B cell (primary cell): ENCODE results near the gene ELK1. TPM values are rescaled to one million over a fixed set of nuclear protein-coding genes. Genes with fewer than 3 reads are reported as not detected.
A peak's percentile ranks its signal among the peaks of the same experiment; 100 is the strongest.

Experiments
- ATAC-seq: fragments of 200-7000 bp; cut with Tn5 transposase; one replicate; pipeline ENCODE4 v1.10.0; 2021; ENCODE audit warnings: low read depth, mild to moderate bottlenecking, moderate number of reproducible peaks, moderate library complexity
- CTCF ChIA-PET: fragments of 350-600 bp; sonication (Branson Sonifier 250); formaldehyde crosslinking; loops from one replicate; lab custom pipeline; 2021; ENCODE audit warnings: antibody characterized with exemption, inconsistent platforms; lab: Charles Lee
- POLR2A ChIA-PET: fragments of 350-600 bp; sonication (Branson Sonifier 250); formaldehyde crosslinking; loops from one replicate; lab custom pipeline; 2021; ENCODE audit warnings: antibody characterized with exemption; lab: Charles Lee
- DNase-seq: peaks from one replicate; pipeline ENCODE4 v3.0.0; 2013
- H2AFZ ChIP-seq: 2 replicates; pipeline ENCODE4 v1.6.1; 2012; ENCODE audit warnings: mild to moderate bottlenecking, low read depth, low read length; ENCODE audit not compliant: insufficient read depth, poor library complexity, severe bottlenecking
- H3K27ac ChIP-seq, 2 donors: 1 replicate in 1 of 2; 2 replicates in 1 of 2; pipeline ENCODE4 v1.5.1; 2012 to 2013; ENCODE audit warnings: low read length in 2 of 2, mild to moderate bottlenecking in 2 of 2, moderate library complexity in 1 of 2
- H3K27me3 ChIP-seq, 4 experiments: fragments of 200-600 bp in 1 of 4; sonication (generic) in 1 of 4; replicated peaks in 1 of 4; 1 replicate in 2 of 4; 2 replicates in 2 of 4; pipeline versions ENCODE4 v1.6.1 to v1.7.0; 2013 to 2016; ENCODE audit warnings: low read length in 3 of 4, mild to moderate bottlenecking in 2 of 4, mixed read lengths in 1 of 4, moderate library complexity in 1 of 4; ENCODE audit not compliant: insufficient read depth in 4 of 4, control insufficient read depth in 3 of 4; ENCODE audit errors: control extremely low read depth in 1 of 4
- H3K36me3 ChIP-seq, 2 experiments: replicated peaks in 1 of 2; 1 replicate in 1 of 2; 2 replicates in 1 of 2; pipeline versions ENCODE4 v1.6.1 to v1.7.1; 2013; ENCODE audit warnings: low read length in 1 of 2; ENCODE audit not compliant: insufficient read depth in 2 of 2, control insufficient read depth in 1 of 2; ENCODE audit errors: control extremely low read depth in 1 of 2, extremely low read depth in 1 of 2
- H3K4me1 ChIP-seq, 2 donors: fragments of 200-600 bp in 1 of 2; sonication (generic) in 1 of 2; 1 replicate in 1 of 2; 2 replicates in 1 of 2; pipeline versions ENCODE4 v1.5.1 to v1.6.1; 2013 to 2017; ENCODE audit warnings: low read length in 2 of 2; ENCODE audit not compliant: control insufficient read depth in 2 of 2, insufficient read depth in 2 of 2
- H3K4me2 ChIP-seq: replicated peaks from 2 replicates; pipeline ENCODE3; 2012; ENCODE audit warnings: mild to moderate bottlenecking, low read depth, low read length; ENCODE audit not compliant: poor library complexity, severe bottlenecking
- H3K4me3 ChIP-seq, 5 experiments: fragments of 200-600 bp in 1 of 5; sonication (generic) in 1 of 5; 1 replicate in 3 of 5; 2 replicates in 2 of 5; pipeline versions ENCODE4 v1.5.1 to v1.7.0; 2011 to 2016; ENCODE audit warnings: low read length in 4 of 5, mild to moderate bottlenecking in 4 of 5, low read depth in 2 of 5, control low read depth in 1 of 5, moderate library complexity in 1 of 5; ENCODE audit not compliant: insufficient read depth in 1 of 5; ENCODE audit errors: control extremely low read depth in 1 of 5, extremely low read depth in 1 of 5
- H3K79me2 ChIP-seq: fragments of 200-600 bp; sonication (generic); one replicate; pipeline ENCODE4 v1.6.0; 2016; ENCODE audit warnings: low read length; ENCODE audit not compliant: control insufficient read depth, insufficient read depth
- H3K9ac ChIP-seq: fragments of 200-600 bp; sonication (generic); 2 replicates; pipeline ENCODE4 v1.6.1; 2017; ENCODE audit warnings: mild to moderate bottlenecking, low read length, moderate library complexity
- H3K9me3 ChIP-seq, 3 donors: one replicate each; pipeline versions ENCODE4 v1.6.1 to v1.7.1; 2013; ENCODE audit warnings: low read length in 2 of 3; ENCODE audit not compliant: control insufficient read depth in 2 of 3, insufficient read depth in 1 of 3; ENCODE audit errors: control extremely low read depth in 1 of 3
- H4K20me1 ChIP-seq: 2 replicates; pipeline ENCODE4 v1.6.0; 2012; ENCODE audit warnings: mild to moderate bottlenecking, low read length; ENCODE audit not compliant: insufficient read depth, control insufficient read depth, poor library complexity, severe bottlenecking
- H3K27ac Mint-ChIP-seq: one replicate; pipeline ENCODE4 v1.8.0; 2021; ENCODE audit warnings: mixed read lengths
- H3K27me3 Mint-ChIP-seq: one replicate; pipeline ENCODE4 v1.8.0; 2021; ENCODE audit warnings: mixed read lengths
- H3K4me1 Mint-ChIP-seq: one replicate; pipeline ENCODE4 v1.8.0; 2021; ENCODE audit warnings: mixed read lengths
- H3K4me3 Mint-ChIP-seq: one replicate; pipeline ENCODE4 v1.8.0; 2021; ENCODE audit warnings: mixed read lengths
- H3K9me3 Mint-ChIP-seq: one replicate; pipeline ENCODE4 v1.8.0; 2022; ENCODE audit warnings: mixed read lengths; ENCODE audit not compliant: insufficient read depth
- CTCF ChIP-seq: fragments of 200-600 bp; IDR thresholded peaks from one replicate; pipeline ENCODE4 v1.8.0; 2022; ENCODE audit warnings: antibody characterized with exemption, mild to moderate bottlenecking
- EZH2 ChIP-seq: IDR thresholded peaks from 2 replicates; pipeline ENCODE4 v1.6.1; 2012; ENCODE audit warnings: borderline replicate concordance, low read depth, mild to moderate bottlenecking, moderate library complexity, low read length; ENCODE audit not compliant: insufficient read depth, poor library complexity, severe bottlenecking
- WGBS: methylation state at CpG from one replicate; pipeline ENCODE4 v1.1.5; 2013; ENCODE audit warnings: missing lambda C conversion rate; ENCODE audit not compliant: insufficient coverage; 5-methylcytosine and 5-hydroxymethylcytosine counted together
- intact Hi-C: fragments of 100-400 bp; cut with micrococcal nuclease; formaldehyde crosslinking; loops from one replicate; pipeline ENCODE4 v1.10.0; 2022
- polyA plus RNA-seq: library from polyadenylated mRNA; depleted of rRNA; stranded (reverse); fragments of >200 nt; gene quantifications from 2 replicates; pipeline ENCODE4 v1.2.3, GENCODE V29; 2012
- total RNA-seq, 2 donors: library from RNA; stranded (reverse); fragments of 120-200 nt in 1 of 2; gene quantifications; 1 replicate in 1 of 2; 2 replicates in 1 of 2; pipeline versions ENCODE4 v1.2.3 to v1.2.4, GENCODE V29; 2013 to 2022

ELK1 gene
- total and polyA plus RNA-seq, 2 donors (not counting 1 experiment from before 2014, with no cell fraction given) = 14.2 to 22.7 TPM

DNA sequence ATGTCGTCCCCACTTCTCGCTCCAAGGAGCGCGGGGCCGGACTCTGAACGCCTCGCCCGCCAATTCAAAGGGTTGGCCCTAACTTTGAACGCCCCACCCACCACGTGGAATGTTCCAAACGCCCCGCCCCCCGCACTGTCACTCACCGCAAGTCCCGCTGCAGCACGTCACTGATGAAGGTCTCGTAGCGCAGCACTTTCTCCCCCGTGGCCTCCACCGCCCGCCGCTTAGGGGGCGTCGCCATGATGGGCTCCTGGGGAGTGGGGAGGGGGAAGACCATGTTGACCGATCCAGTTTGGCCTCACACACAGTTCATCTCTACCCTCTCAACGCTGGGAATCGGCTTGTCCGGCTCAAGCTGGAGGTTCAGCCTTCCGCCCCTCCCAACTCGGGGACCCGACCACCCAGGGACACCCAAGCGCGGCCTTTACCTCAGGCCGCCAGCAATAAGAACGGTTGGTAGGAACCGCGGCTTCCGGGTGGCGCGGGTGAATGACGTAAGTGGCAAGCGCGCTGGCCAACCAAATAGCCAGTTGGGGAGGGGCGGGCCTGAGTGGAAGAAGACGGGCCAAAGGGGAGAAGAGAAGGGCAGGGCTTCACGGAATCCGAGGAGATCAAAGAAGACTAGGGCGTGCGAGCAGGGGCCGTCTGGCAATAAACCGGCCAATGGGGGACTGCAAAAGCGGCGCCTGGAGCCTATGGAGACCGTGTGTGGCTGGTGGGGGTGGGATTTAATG lies 8.5 kb upstream of the ELK1 start, which contains the start of gene UXT:
TSS of gene UXT (minus strand) at position 497 of the 737 bp plus-strand sequence. CDS start at position 244, 253 bp downstream.
- CTCF ChIA-PET = no interaction called here
- no peaks in the 10 kb centered on the region for H3K27me3 ChIP-seq
- peak; percentile 94 for DNase-seq
- H3K27ac Mint-ChIP-seq = peak within 1 kb of the TSS; percentile 100
- peak within 1 kb of the TSS; percentile 95 for H3K4me3 Mint-ChIP-seq
- POLR2A ChIA-PET = interaction anchor here (1.1 kb wide), 1 partner anchor 9 kb away, joined by 3 read pairs; the partner anchor contains the start of gene ELK1
- H2AFZ ChIP-seq = peak within 1 kb of the TSS; percentile 66
- H3K4me2 ChIP-seq = peak within 1 kb of the TSS; percentile 73
- no peaks in the 10 kb centered on the region for H3K27me3 Mint-ChIP-seq
- peak within 1 kb of the TSS; percentile 89 for H3K9ac ChIP-seq
- H3K4me1 Mint-ChIP-seq = peaks cover 16% of the 10 kb centered on the region
- H3K4me1 ChIP-seq = peaks cover 10 to 16% of the 10 kb centered on the region in 2 donors
- no peaks in the 10 kb centered on the region for H3K9me3 ChIP-seq
- TF ChIP-seq EZH2 = no peak
- TF ChIP-seq CTCF = no peak
- WGBS = 0% methylated on average over 20 of the region's 54 CpGs
- peak within 1 kb of the TSS; percentile 53 to 80 (median 71) for H3K4me3 ChIP-seq
- no peaks in the 10 kb centered on the region for H3K9me3 Mint-ChIP-seq
- peaks cover 0 to 21% of the 10 kb centered on the region in 2 experiments for H3K36me3 ChIP-seq
- ATAC-seq = peak; percentile 82
- H3K27ac ChIP-seq = peak within 1 kb of the TSS; percentile 98
- H4K20me1 ChIP-seq = no peaks in the 10 kb centered on the region
- intact Hi-C loops = loop anchor here (1.0 to 10.0 kb wide), 13 partner anchors 9 to 1608 kb away; partner anchors contain the start of genes ARAF, ELK1, FTSJ1 and GPKOW
- H3K79me2 ChIP-seq = peaks cover 4% of the 10 kb centered on the region

GRCh38 chrX:47658301-47658683 lies 7.9 kb upstream of the ELK1 start:
- Mint-ChIP-seq H3K4me3 (peak overlapping the region; percentile 95), H3K9me3 (no peaks in the 10 kb centered on the region), H3K27me3 (no peaks in the 10 kb centered on the region), H3K4me1 (peaks cover 16% of the 10 kb centered on the region), H3K27ac (peak overlapping the region; percentile 100)
- POLR2A ChIA-PET = no interaction called here
- ATAC-seq = no peak
- peak overlapping the region; percentile 89 for H3K9ac ChIP-seq
- intact Hi-C loops = loop anchor here (1.0 to 10.0 kb wide), 13 partner anchors 8 to 1609 kb away; partner anchors contain the start of genes ARAF, ELK1, FTSJ1 and GPKOW
- peak overlapping the region; percentile 53 to 80 (median 71) for H3K4me3 ChIP-seq
- H3K9me3 ChIP-seq = no peaks in the 10 kb centered on the region
- peaks cover 10 to 16% of the 10 kb centered on the region in 2 donors for H3K4me1 ChIP-seq
- H2AFZ ChIP-seq = no peak overlapping the region
- H3K36me3 ChIP-seq = peaks cover 0 to 26% of the 10 kb centered on the region in 2 experiments
- H3K79me2 ChIP-seq = peaks cover 4% of the 10 kb centered on the region
- 7% methylated on average over 13 of the region's 13 CpGs for WGBS
- H4K20me1 ChIP-seq = no peaks in the 10 kb centered on the region
- CTCF ChIA-PET = no interaction called here
- no peaks in the 10 kb centered on the region for H3K27me3 ChIP-seq
- H3K4me2 ChIP-seq = peak overlapping the region; percentile 73
- TF ChIP-seq EZH2 (no peak), CTCF (no peak)
- DNase-seq = no peak
- H3K27ac ChIP-seq = peak overlapping the region; percentile 98
